SH-SY5Y (cell line): ENCODE results near the gene UVSSA.

ENCODE experiments used
- GATA2 ChIP-seq: IDR thresholded peaks from 2 replicates; pipeline ENCODE4 v1.6.1; 2011; ENCODE audit warnings: mild to moderate bottlenecking, low read depth, low read length
- GATA3 ChIP-seq: IDR thresholded peaks from 2 replicates; pipeline ENCODE4 v1.6.1; 2011; ENCODE audit warnings: low read depth, mild to moderate bottlenecking, low read length, moderate library complexity

GRCh38 chr4:1325681-1326635 is 21.1 kb upstream of the UVSSA start:
- no peak for TF ChIP-seq GATA2
- TF ChIP-seq GATA3 = no peak
